ENCODE results near the gene NLRP6.
A peak's percentile ranks its signal among the peaks of the same experiment; 100 is the strongest.
"Not testable (repeated sequence)": the region's sequence is repeated elsewhere in the genome, so short reads cannot be mapped to it uniquely, and the experiment has no call there.

The NLRP6 gene

GRCh38 chr11:305844-306211, 27.6 kb downstream of the NLRP6 start:
- CTCF ChIA-PET: interaction anchor here (0.6 to 3.7 kb wide), 14 partner anchors 11 to 159 kb away, joined by 3 to 33 read pairs (median 4); no protein-coding TSS in a partner anchor
- DNase-seq (ENCODE audit: extremely low spot score): no peak
- no peak for TF ChIP-seq CTCF (IDR thresholded peaks at IDR 0.05; ENCODE audit: control extremely low read depth, extremely low read depth, low read depth, missing control alignments)
- POLR2A ChIA-PET: no interaction called here

- ChIA-PET CTCF (interaction anchor here (1.0 to 3.7 kb wide), 12 partner anchors 10 to 90 kb away, joined by 3 to 33 read pairs (median 4); no protein-coding TSS in a partner anchor), POLR2A (no interaction called here)
- no peak for TF ChIP-seq CTCF (IDR thresholded peaks at IDR 0.05; ENCODE audit: control extremely low read depth, extremely low read depth, low read depth, missing control alignments)
- no peak for DNase-seq (ENCODE audit: extremely low spot score)
These were observed 28.6 kb downstream of the NLRP6 start for GRCh38 chr11:306645-307371.

GRCh38 chr11:307766-308708, 29.8 kb downstream of the NLRP6 start, which contains the start of gene IFITM2:
TSS of gene IFITM2 (plus strand) at chr11:307816. CDS start at chr11:308193, 377 bp downstream.
- DNase-seq (ENCODE audit: extremely low spot score); POLR2A ChIA-PET: not testable (repeated sequence)
- TF ChIP-seq CTCF (IDR thresholded peaks at IDR 0.05; ENCODE audit: control extremely low read depth, extremely low read depth, low read depth, missing control alignments): peak; percentile 5
- CTCF ChIA-PET: interaction anchor here (1.1 to 3.7 kb wide), 4 partner anchors 8 to 89 kb away, joined by 3 to 33 read pairs (median 3); no protein-coding TSS in a partner anchor

GRCh38 chr11:308740-309665, 30.8 kb downstream of the NLRP6 start:
- ChIA-PET CTCF (interaction anchor here (0.8 to 1.8 kb wide), 5 partner anchors 8 to 58 kb away, joined by 3 to 14 read pairs (median 4); no protein-coding TSS in a partner anchor), POLR2A (interaction anchor here (0.6 kb wide), 1 partner anchor 42 kb away, joined by 3 read pairs; no protein-coding TSS in a partner anchor)
- DNase-seq (ENCODE audit: extremely low spot score): not testable (repeated sequence)

- DNase-seq (ENCODE audit: extremely low spot score): not testable (repeated sequence)
- CTCF ChIA-PET: interaction anchor here (0.8 to 1.8 kb wide), 3 partner anchors 10 to 60 kb away, joined by 3 to 14 read pairs (median 4); no protein-coding TSS in a partner anchor
- POLR2A ChIA-PET: interaction anchor here (0.6 kb wide), 1 partner anchor 41 kb away, joined by 3 read pairs; no protein-coding TSS in a partner anchor
These were observed 31.9 kb downstream of the NLRP6 start for GRCh38 chr11:309979-310572.

GRCh38 chr11:311013-311748, 33.0 kb downstream of the NLRP6 start:
- DNase-seq (ENCODE audit: extremely low spot score); POLR2A ChIA-PET: not testable (repeated sequence)
- CTCF ChIA-PET: interaction anchor here (0.7 to 1.6 kb wide), 3 partner anchors 12 to 60 kb away, joined by 3 to 6 read pairs (median 3); no protein-coding TSS in a partner anchor

Data from GM10248 (cell line).